SU-DHL-6 (cell line): ENCODE results near the gene SOWAHB.

ENCODE experiments used
- H2AFZ ChIP-seq: fragments of 200-600 bp; sonication (generic); 2 replicates; pipeline ENCODE4 v1.6.1; 2014; ENCODE audit warnings: low read depth, mild to moderate bottlenecking, moderate library complexity, mixed read lengths, antibody characterized with exemption, low read length; ENCODE audit not compliant: severe bottlenecking
- H3F3A ChIP-seq: fragments of 200-600 bp; shearing (Covaris generic); 2 replicates; pipeline ENCODE4 v1.6.0; 2016; ENCODE audit warnings: antibody characterized with exemption, mild to moderate bottlenecking; ENCODE audit not compliant: insufficient read depth
- H3K27ac ChIP-seq: fragments of 200-600 bp; sonication (generic); 2 replicates; pipeline ENCODE4 v1.5.1; 2016; ENCODE audit warnings: low read depth, mild to moderate bottlenecking, low read length, moderate library complexity, mixed read lengths
- H3K27me3 ChIP-seq: fragments of 200-600 bp; sonication (generic), shearing (Covaris generic); 2 replicates; pipeline ENCODE4 v1.6.0; 2014; ENCODE audit warnings: mild to moderate bottlenecking, low read length
- H3K36me3 ChIP-seq: fragments of 200-600 bp; sonication (generic); 2 replicates; pipeline ENCODE4 v1.6.1; 2014; ENCODE audit warnings: mild to moderate bottlenecking, low read length, mixed read lengths
- H3K4me2 ChIP-seq: fragments of 300-600, 200-600 bp; shearing (Covaris generic), sonication (generic); 2 replicates; pipeline ENCODE4 v1.6.0; 2014; ENCODE audit warnings: low read length, low read depth, mild to moderate bottlenecking; ENCODE audit not compliant: poor library complexity, severe bottlenecking
- H3K4me3 ChIP-seq: fragments of 200-600 bp; sonication (generic); 2 replicates; pipeline ENCODE4 v1.5.1; 2014; ENCODE audit warnings: antibody characterized with exemption, low read length, mild to moderate bottlenecking, mixed read lengths; ENCODE audit not compliant: insufficient read depth, poor library complexity, severe bottlenecking
- H3K79me2 ChIP-seq: fragments of 200-600 bp; sonication (generic); 2 replicates; pipeline ENCODE4 v1.6.1; 2014; ENCODE audit warnings: mild to moderate bottlenecking, low read length, moderate library complexity; ENCODE audit not compliant: insufficient read depth
- H3K9ac ChIP-seq: fragments of 200-600 bp; sonication (generic); 2 replicates; pipeline ENCODE4 v1.7.0; 2014; ENCODE audit warnings: mild to moderate bottlenecking, low read length
- H3K9me2 ChIP-seq: fragments of 200-600 bp; sonication (generic); replicated peaks from 2 replicates; pipeline ENCODE4 v1.6.1; 2014; ENCODE audit warnings: low read length; ENCODE audit not compliant: insufficient read depth
- H3K9me3 ChIP-seq: fragments of 200-600 bp; sonication (generic); 2 replicates; pipeline ENCODE4 v1.6.1; 2014; ENCODE audit warnings: low read length, mixed read lengths; ENCODE audit not compliant: insufficient read depth
- H4K20me1 ChIP-seq: fragments of 200-600 bp; sonication (generic); 2 replicates; pipeline ENCODE4 v1.6.1; 2014; ENCODE audit warnings: low read depth, mild to moderate bottlenecking, antibody characterized with exemption, low read length, moderate library complexity, mixed read lengths
- CTCF ChIP-seq: fragments of 200-600 bp; sonication (generic); IDR thresholded peaks from one replicate; pipeline ENCODE4 v1.5.1; 2017; ENCODE audit warnings: antibody characterized with exemption, mild to moderate bottlenecking, low read length, moderate library complexity; ENCODE audit not compliant: insufficient read depth, poor library complexity, severe bottlenecking
- EZH2phosphoT487 ChIP-seq: fragments of 200-600 bp; sonication (generic), shearing (Covaris generic); conservative IDR thresholded peaks from 2 replicates; pipeline ENCODE4 v1.6.1; 2018; ENCODE audit warnings: mild to moderate bottlenecking, antibody characterized with exemption, low read length, moderate library complexity, mixed read lengths

SOWAHB gene

GRCh38 chr4:76943129-76943620, 45.2 kb upstream of the SOWAHB start:
- Histone ChIP-seq H3K27me3 (no peaks in the 10 kb centered on the region), H3K4me3 (no peak overlapping the region), H3K27ac (no peak overlapping the region), H3K9me2 (no peaks in the 10 kb centered on the region), H3K4me2 (no peak overlapping the region), H3K79me2 (no peaks in the 10 kb centered on the region), H3K9ac (no peak overlapping the region), H4K20me1 (no peaks in the 10 kb centered on the region), H2AFZ (no peak overlapping the region), H3F3A (no peaks in the 10 kb centered on the region), H3K9me3 (no peaks in the 10 kb centered on the region), H3K36me3 (no peaks in the 10 kb centered on the region)
- TF ChIP-seq CTCF (no peak), EZH2phosphoT487 (no peak)

GRCh38 chr4:76939184-76939583, 41.2 kb upstream of the SOWAHB start:
- H3K36me3 ChIP-seq, result no peaks in the 10 kb centered on the region
- no peak overlapping the region for H2AFZ ChIP-seq
- no peaks in the 10 kb centered on the region for H3K27me3 ChIP-seq
- H3K9me2 ChIP-seq, result no peaks in the 10 kb centered on the region
- H3K4me2 ChIP-seq, result no peak overlapping the region
- H3K27ac ChIP-seq, result no peak overlapping the region
- H3K79me2 ChIP-seq, result no peaks in the 10 kb centered on the region
- H3K9ac ChIP-seq, result no peak overlapping the region
- no peaks in the 10 kb centered on the region for H4K20me1 ChIP-seq
- TF ChIP-seq EZH2phosphoT487 (no peak), CTCF (no peak)
- H3K4me3 ChIP-seq, result no peak overlapping the region
- no peaks in the 10 kb centered on the region for H3F3A ChIP-seq
- no peaks in the 10 kb centered on the region for H3K9me3 ChIP-seq

GRCh38 chr4:76931576-76932276, 33.8 kb upstream of the SOWAHB start:
- H3K36me3 ChIP-seq, result no peaks in the 10 kb centered on the region
- TF ChIP-seq CTCF (no peak), EZH2phosphoT487 (no peak)
- no peak overlapping the region for H3K27ac ChIP-seq
- H3K9me2 ChIP-seq, result no peaks in the 10 kb centered on the region
- H4K20me1 ChIP-seq, result no peaks in the 10 kb centered on the region
- no peak overlapping the region for H3K9ac ChIP-seq
- H3K9me3 ChIP-seq, result no peaks in the 10 kb centered on the region
- no peak overlapping the region for H2AFZ ChIP-seq
- H3K27me3 ChIP-seq, result no peaks in the 10 kb centered on the region
- H3K4me2 ChIP-seq, result no peak overlapping the region
- H3F3A ChIP-seq, result no peaks in the 10 kb centered on the region
- no peak overlapping the region for H3K4me3 ChIP-seq
- H3K79me2 ChIP-seq, result no peaks in the 10 kb centered on the region
